Measurements from ENCODE around the gene ANKRD24. TPM values are rescaled to one million over a fixed set of nuclear protein-coding genes. Genes with fewer than 3 reads are reported as not detected.
"Not testable (repeated sequence)": the region's sequence is repeated elsewhere in the genome, so short reads cannot be mapped to it uniquely, and the experiment has no call there.

Gene ANKRD24
- total RNA-seq, 1 experiment from 2014 or later, result 0.05 TPM

- DNase-seq (ENCODE audit: low read depth, low spot score), result no peak
- in situ Hi-C loops (cut with HindIII; ENCODE audit: low pct_unique_long_range_greater_than_20kb, low sequenced_read_pairs), result no loop called here
Observed at GRCh38 chr19:4238831-4239230, 56.3 kb downstream of the ANKRD24 start.

DNA sequence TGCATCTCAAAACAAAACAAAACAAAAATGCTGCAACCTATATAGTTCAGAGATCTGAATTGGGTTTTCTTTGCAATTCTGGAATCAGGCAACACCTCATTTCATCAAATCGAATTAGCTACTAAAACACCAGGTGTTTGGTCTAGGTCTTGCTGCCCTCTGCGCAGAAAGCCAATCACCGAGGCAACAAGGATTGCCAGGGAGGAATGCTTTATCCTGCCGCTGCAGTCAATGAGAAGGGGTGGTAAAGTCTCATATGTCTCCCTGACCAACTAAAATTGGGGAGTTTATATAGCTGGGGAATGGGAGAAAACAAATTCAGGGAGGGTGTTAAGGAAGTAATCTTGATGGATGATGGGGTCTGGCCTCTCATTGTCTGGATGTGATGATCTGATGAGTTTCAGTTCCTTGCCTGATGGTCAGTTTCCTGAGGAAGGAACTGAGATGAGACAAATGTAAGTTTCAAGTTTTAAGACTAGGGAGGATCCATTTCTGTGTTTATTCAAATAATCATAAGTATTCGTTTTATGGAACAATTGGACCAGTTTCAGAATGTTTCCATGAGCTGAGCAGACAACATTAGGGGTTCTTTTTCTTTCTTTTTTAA lies 59.4 kb downstream of the ANKRD24 start:
- in situ Hi-C loops (cut with HindIII; ENCODE audit: low pct_unique_long_range_greater_than_20kb, low sequenced_read_pairs), result no loop called here
- DNase-seq (ENCODE audit: low read depth, low spot score), result no peak

DNA sequence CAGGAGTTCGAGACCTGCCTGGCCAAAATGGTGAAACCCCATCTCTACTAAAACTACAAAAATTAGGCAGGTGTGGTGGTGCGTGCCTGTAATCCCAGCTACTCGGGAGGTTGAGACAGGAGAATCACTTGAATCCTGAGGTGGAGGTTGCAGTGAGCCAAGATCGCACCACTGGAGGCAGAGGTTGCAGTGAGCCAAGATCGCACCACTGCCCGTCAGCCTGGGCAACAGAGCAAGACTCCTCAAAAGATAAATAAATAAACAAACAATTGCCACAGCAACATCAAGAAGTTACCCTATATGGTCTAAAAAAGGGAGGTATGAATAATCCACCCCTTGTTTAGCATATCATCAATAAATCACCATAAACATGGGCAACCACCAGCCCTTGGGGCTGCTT lies 63.4 kb downstream of the ANKRD24 start:
- in situ Hi-C loops (cut with HindIII; ENCODE audit: low pct_unique_long_range_greater_than_20kb, low sequenced_read_pairs), result not testable (repeated sequence)

DNA sequence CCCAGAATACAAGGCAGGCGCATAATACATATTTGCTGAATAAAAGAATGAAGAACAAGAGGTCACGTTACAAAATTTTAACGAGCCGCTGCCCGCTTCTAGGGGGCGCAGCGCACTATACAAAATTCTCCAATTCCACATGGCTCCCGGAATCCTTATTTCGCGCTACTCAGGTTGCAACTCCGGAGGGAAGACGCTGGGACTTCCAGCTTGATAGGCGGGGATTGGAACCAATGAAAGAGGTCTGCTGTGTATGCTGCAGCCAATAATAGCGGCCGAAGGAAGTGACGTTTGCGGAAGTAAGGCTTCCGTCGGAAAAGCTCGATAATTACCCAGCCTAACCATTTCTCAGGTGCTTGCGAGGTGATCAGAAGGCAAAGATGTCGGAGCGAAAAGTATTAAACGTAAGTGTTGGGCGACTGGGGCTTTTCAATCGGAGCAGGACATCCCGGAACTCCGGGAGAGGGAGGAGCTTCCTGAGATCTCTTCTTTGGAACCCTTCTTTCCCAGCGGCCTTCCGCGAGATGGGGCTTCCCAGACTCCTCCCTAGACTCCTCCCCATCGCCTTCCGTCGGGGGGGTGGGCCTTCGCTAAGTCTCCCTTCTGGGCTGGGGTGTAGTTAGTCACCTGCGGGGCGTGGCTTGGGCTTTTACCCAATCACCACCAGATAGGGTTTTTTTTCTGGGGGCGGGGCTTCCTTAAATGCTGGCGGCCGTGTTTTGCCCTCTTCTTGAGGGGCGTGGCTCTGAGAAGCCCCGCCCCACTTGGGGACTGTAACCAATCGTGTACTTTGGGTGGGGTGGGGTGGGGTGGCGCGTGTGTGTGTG lies 64.5 kb downstream of the ANKRD24 start, which contains the start of gene YJU2:
Gene YJU2, plus strand, starts transcription at position 314 of the 827 bp plus-strand sequence. Its CDS starts 67 bp downstream, at position 381.
- in situ Hi-C loops (cut with HindIII; ENCODE audit: low pct_unique_long_range_greater_than_20kb, low sequenced_read_pairs), result no loop called here
- DNase-seq (ENCODE audit: low read depth, low spot score), result peak; percentile 98

More for the DNA sequence above, 63.4 kb downstream of the ANKRD24 start:
- not testable (repeated sequence) for DNase-seq (ENCODE audit: low read depth, low spot score)

- in situ Hi-C loops (cut with HindIII; ENCODE audit: low pct_unique_long_range_greater_than_20kb, low sequenced_read_pairs), result no loop called here
- no peak for DNase-seq (ENCODE audit: low read depth, low spot score)
Observed at GRCh38 chr19:4256563-4256962, 74.1 kb downstream of the ANKRD24 start.

DNA sequence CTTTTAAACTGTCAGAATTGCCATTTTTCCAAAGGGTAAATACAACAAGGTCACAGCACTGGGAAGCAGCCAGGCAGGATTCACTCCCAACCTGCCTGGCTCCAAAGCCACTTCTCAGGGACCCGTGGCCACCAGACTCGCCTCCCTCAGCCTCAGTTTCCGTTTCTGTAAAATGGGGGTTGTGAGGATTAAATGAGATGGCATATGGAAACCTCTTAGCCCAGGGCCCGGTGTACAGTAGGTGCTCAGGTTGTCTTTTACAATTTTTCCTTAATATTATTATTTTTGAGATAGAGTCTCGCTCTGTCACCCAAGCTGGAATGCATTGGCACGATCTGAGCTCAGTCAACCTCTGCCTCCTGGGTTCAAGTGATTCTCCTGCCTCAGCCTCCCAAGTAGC lies 74.5 kb downstream of the ANKRD24 start:
- in situ Hi-C loops (cut with HindIII; ENCODE audit: low pct_unique_long_range_greater_than_20kb, low sequenced_read_pairs), result no loop called here
- DNase-seq (ENCODE audit: low read depth, low spot score), result no peak

GRCh38 chr19:4258181-4258580 lies 75.7 kb downstream of the ANKRD24 start:
- in situ Hi-C loops (cut with HindIII; ENCODE audit: low pct_unique_long_range_greater_than_20kb, low sequenced_read_pairs), result no loop called here
- no peak for DNase-seq (ENCODE audit: low read depth, low spot score)

GRCh38 chr19:4260613-4261191 lies 78.2 kb downstream of the ANKRD24 start:
- no peak for DNase-seq (ENCODE audit: low read depth, low spot score)
- in situ Hi-C loops (cut with HindIII; ENCODE audit: low pct_unique_long_range_greater_than_20kb, low sequenced_read_pairs), result no loop called here

- in situ Hi-C loops (cut with HindIII; ENCODE audit: low pct_unique_long_range_greater_than_20kb, low sequenced_read_pairs), result no loop called here
- no peak for DNase-seq (ENCODE audit: low read depth, low spot score)
Observed at GRCh38 chr19:4264812-4265211, 82.3 kb downstream of the ANKRD24 start.

- in situ Hi-C loops (cut with HindIII; ENCODE audit: low pct_unique_long_range_greater_than_20kb, low sequenced_read_pairs), result no loop called here
- no peak for DNase-seq (ENCODE audit: low read depth, low spot score)
Observed at GRCh38 chr19:4266253-4267000, 83.9 kb downstream of the ANKRD24 start.

DNA sequence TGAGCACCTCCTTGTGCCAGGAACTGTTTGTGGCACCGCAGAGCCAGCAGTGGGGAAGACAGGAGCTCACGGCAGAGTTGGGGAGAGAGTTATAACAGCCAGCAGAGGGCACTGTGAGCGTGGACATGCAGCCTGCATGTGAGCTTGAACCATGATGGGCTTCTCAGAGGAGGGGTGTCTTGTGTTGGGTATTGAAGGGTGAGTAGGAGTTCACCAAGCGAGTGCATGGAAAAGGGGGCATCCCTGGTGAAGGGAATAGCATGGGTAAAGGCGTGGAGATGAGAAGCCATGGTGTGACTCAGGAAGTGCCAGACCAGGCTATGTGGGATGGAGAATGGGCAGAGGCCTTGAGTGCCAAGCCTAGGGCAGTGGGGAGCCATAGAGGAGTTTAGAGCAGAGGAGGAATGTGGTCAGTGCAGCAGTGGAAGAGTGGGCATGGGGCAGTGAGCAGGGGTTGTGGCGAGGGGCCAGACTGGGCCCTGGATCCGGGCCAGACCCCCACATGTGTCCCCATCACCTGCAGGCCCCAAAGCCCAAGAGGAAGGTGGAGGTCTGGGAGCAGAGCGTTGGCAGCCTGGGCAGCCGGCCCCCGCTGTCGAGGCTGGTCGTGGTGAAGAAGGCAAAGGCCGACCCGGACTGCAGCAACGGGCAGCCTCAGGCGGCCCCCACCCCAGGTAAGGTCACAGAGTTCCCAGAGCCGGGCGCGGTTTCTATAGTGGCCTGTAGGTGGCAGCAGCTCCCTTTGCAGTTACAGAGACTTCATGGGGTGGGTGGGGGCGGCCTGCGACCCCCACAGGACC lies 84.8 kb downstream of the ANKRD24 start:
- in situ Hi-C loops (cut with HindIII; ENCODE audit: low pct_unique_long_range_greater_than_20kb, low sequenced_read_pairs), result no loop called here
- peak; percentile 83 for DNase-seq (ENCODE audit: low read depth, low spot score)

DNA sequence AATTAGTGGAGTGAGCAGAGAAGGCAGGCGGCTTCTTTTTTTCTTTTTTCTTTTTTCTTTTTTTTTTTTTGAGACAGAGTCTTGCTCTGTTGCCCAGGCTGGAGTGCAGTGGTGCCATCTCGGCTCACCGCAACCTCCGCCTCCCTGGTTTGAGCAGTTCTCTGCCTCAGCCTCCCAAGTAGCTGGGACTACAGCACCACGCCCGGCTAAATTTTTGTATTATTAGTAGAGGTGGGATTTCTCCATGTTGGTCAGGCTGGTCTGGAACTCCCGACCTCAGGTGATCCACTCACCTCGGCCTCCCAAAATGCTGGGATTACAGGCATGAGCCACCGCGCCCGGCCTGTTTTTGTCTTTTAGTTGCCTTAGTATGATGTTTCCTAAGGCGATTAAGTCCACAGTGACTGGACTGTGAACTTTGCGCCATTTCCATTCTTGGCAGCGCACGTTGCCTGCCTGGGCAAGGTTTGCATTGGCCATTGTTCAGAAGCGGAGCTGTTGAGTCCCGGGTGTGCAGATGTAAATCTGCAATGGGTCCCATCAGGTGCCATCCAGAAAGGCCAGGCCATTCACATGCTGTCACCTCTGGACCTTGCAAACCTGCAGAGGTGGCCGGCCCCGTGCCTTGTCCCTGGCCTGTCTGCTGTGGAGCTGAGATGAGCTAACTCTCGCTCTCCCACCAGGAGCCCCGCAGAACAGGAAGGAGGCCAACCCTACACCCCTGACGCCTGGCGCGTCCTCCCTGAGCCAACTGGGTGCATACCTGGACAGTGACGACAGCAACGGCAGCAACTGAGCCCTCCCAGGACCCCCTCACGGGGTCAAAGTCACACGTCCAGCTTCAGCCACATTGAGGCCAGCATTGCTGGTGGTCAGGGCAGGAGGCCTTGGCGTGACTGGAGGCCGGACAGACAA lies 85.7 kb downstream of the ANKRD24 start:
- in situ Hi-C loops (cut with HindIII; ENCODE audit: low pct_unique_long_range_greater_than_20kb, low sequenced_read_pairs), result no loop called here
- DNase-seq (ENCODE audit: low read depth, low spot score), result no peak

DNA sequence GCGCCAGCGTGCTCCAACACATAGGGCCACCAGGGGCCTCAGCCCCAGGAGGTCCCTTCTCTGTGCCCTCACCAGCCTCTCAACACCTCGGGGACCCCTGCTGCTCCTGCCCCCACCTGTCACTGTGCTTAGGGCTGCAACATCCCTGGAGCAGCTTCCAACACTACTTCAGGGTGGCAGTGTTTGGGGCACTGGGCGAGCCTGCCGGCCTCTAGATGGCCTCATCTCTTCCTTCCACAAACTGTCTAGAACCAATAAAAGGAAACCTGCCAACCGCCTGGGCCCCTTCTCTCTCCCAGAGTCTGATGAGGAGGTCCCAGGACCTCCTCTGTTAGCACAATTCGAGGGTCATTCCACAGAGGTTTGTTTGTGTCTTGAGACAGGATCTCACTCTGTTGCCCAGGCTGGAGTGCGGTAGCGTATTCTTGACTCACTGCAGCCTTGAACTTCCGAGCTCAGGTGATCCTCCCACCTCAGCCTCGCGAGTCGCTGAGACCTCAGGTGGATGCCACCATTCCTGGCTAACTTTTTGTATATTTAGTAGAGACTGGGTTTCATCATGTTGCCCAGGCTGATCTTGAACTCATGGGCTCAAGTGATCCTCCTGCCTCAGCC lies 86.4 kb downstream of the ANKRD24 start:
- DNase-seq (ENCODE audit: low read depth, low spot score), result no peak
- in situ Hi-C loops (cut with HindIII; ENCODE audit: low pct_unique_long_range_greater_than_20kb, low sequenced_read_pairs), result no loop called here

GRCh38 chr19:4272894-4273293 lies 90.4 kb downstream of the ANKRD24 start:
- in situ Hi-C loops (cut with HindIII; ENCODE audit: low pct_unique_long_range_greater_than_20kb, low sequenced_read_pairs), result no loop called here

GRCh38 chr19:4274321-4274686 lies 91.8 kb downstream of the ANKRD24 start:
- DNase-seq (ENCODE audit: low read depth, low spot score); in situ Hi-C loops (cut with HindIII; ENCODE audit: low pct_unique_long_range_greater_than_20kb, low sequenced_read_pairs): not testable (repeated sequence)

More at GRCh38 chr19:4272894-4273293, 90.4 kb downstream of the ANKRD24 start:
- DNase-seq (ENCODE audit: low read depth, low spot score), result no peak

All from SK-MEL-5 (cell line).